Keratinocyte (primary cell): ENCODE measurements around the gene SLC39A13.

Source experiments
- EZH2 ChIP-seq: IDR thresholded peaks from one replicate; pipeline ENCODE4 v1.6.1; 2012; ENCODE audit warnings: inconsistent platforms, mild to moderate bottlenecking, low read length, moderate library complexity
- TF ChIP-seq, protein P1 (sequence below), 3 experiments: IDR thresholded peaks in 1 of 3; conservative IDR thresholded peaks in 1 of 3; optimal IDR thresholded peaks in 1 of 3; 2 replicates in 2 of 3; 3 replicates in 1 of 3; pipeline versions ENCODE3 to v1.5.1; 2011; ENCODE audit warnings: low read length in 3 of 3, mild to moderate bottlenecking in 3 of 3, moderate library complexity in 2 of 3, control low read depth in 1 of 3, inconsistent platforms in 1 of 3; ENCODE audit not compliant: insufficient read depth in 2 of 3; ENCODE audit errors: extremely low read depth in 1 of 3

DNA sequence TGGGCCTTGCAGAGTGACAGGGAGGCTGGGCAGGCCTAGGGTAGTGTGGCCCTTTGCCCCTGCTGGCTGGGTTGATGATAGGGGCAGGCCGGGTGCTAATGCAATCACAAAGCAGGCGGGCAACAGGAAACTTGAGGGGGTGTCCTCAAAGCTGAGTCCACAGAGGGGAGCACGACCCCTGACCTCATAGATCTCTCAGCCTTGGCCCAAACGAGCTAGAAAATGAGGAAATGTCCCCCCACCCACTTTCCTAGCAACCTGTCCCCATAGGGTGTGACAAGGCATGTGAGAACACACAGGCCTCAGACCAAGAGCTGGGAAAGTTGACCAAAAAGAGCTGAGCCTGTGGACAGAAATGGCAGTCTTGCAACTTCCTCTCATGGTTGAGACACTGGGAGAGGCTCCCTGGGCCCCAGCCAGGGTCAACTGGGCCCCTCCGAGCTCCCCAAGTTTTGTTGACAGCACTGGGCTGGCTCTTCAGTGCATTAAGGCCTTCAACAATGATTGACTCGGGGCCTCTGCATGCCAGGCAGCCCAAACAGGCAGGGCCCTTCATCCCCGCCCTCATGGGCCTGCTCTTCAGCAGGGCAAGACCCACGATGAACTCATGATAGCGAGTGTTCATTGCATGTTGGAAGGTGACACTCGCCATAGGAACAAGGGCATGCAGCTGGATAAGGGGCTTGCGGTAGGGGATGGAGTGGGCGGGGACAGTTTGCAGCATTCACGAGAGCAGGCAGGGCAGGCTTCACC lies 20.3 kb upstream of the SLC39A13 start:
- TF ChIP-seq EZH2, result no peak
- TF ChIP-seq, protein P1, sequence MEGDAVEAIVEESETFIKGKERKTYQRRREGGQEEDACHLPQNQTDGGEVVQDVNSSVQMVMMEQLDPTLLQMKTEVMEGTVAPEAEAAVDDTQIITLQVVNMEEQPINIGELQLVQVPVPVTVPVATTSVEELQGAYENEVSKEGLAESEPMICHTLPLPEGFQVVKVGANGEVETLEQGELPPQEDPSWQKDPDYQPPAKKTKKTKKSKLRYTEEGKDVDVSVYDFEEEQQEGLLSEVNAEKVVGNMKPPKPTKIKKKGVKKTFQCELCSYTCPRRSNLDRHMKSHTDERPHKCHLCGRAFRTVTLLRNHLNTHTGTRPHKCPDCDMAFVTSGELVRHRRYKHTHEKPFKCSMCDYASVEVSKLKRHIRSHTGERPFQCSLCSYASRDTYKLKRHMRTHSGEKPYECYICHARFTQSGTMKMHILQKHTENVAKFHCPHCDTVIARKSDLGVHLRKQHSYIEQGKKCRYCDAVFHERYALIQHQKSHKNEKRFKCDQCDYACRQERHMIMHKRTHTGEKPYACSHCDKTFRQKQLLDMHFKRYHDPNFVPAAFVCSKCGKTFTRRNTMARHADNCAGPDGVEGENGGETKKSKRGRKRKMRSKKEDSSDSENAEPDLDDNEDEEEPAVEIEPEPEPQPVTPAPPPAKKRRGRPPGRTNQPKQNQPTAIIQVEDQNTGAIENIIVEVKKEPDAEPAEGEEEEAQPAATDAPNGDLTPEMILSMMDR (optimal IDR thresholded peaks at IDR 0.05 in 1 of 3, IDR thresholded peaks at IDR 0.05 in 1 of 3, conservative IDR thresholded peaks at IDR 0.05 in 1 of 3; ENCODE audit: extremely low read depth in 1 of 3, insufficient read depth in 2 of 3, low read length in 3 of 3), result no peak
